HFFc6 (cell line): ENCODE data around the gene PGM3. TPM values are rescaled to one million over a fixed set of nuclear protein-coding genes. Genes with fewer than 3 reads are reported as not detected.

ENCODE experiments used
- DNase-seq: peaks from one replicate; pipeline ENCODE4 v3.0.0-alpha.2; 2018
- H3K27ac Mint-ChIP-seq: 2 replicates; pipeline ENCODE4 v1.8.0; 2020; ENCODE audit warnings: mild to moderate bottlenecking, mixed read lengths
- H3K27me3 Mint-ChIP-seq: 2 replicates; pipeline ENCODE4 v1.8.0; 2021; ENCODE audit warnings: mild to moderate bottlenecking, moderate library complexity, mixed read lengths; ENCODE audit not compliant: insufficient read depth
- H3K36me3 Mint-ChIP-seq: 2 replicates; pipeline ENCODE4 v1.8.0; 2021; ENCODE audit warnings: low read depth, mixed read lengths
- H3K4me1 Mint-ChIP-seq: 2 replicates; pipeline ENCODE4 v1.8.0; 2020; ENCODE audit warnings: low read depth, mixed read lengths
- H3K4me3 Mint-ChIP-seq: 2 replicates; pipeline ENCODE4 v1.8.0; 2020; ENCODE audit warnings: mild to moderate bottlenecking, moderate library complexity, mixed read lengths
- H3K9me3 Mint-ChIP-seq: 2 replicates; pipeline ENCODE4 v1.8.0; 2020; ENCODE audit warnings: mild to moderate bottlenecking, mixed read lengths
- CTCF ChIP-seq: fragments of 200-600 bp; sonication (generic); IDR thresholded peaks from 2 replicates; pipeline ENCODE4 v1.5.0; 2021; ENCODE audit warnings: antibody characterized with exemption, mild to moderate bottlenecking
- total RNA-seq, 6 experiments: library from RNA; stranded (reverse); fragmentation: NEBNext Ultra II Directional; extraction: Animal tissue kit (Norgen Biotek cat#: 25700); gene quantifications; 2 replicates in 1 of 6; 3 replicates in 5 of 6; pipeline ENCODE4 v1.2.3, GENCODE V29; 2021

The PGM3 gene
- total RNA-seq, 6 experiments from 2014 or later = 97.4 to 103 (median 98.6) TPM

- TF ChIP-seq CTCF = no peak
- H3K36me3 Mint-ChIP-seq = peaks cover 41% of the 10 kb centered on the region
- no peak overlapping the region; the same call in 1 of the 2 replicates for H3K27ac Mint-ChIP-seq
- H3K9me3 Mint-ChIP-seq = no peaks in the 10 kb centered on the region
- no peaks in the 10 kb centered on the region; the same call in 1 of the 2 replicates for H3K27me3 Mint-ChIP-seq
- DNase-seq = no peak
- peak overlapping the region; percentile 100; the same call in 1 of the 2 replicates for H3K4me3 Mint-ChIP-seq
- peaks cover 47% of the 10 kb centered on the region for H3K4me1 Mint-ChIP-seq
Measured at GRCh38 chr6:83190626-83191025, 2.4 kb downstream of the PGM3 start.

GRCh38 chr6:83188501-83188900, 4.6 kb downstream of the PGM3 start:
- DNase-seq = no peak
- Mint-ChIP-seq H3K4me3 (no peak overlapping the region), H3K9me3 (no peaks in the 10 kb centered on the region), H3K27me3 (no peaks in the 10 kb centered on the region; the same call in 1 of the 2 replicates), H3K36me3 (peaks cover 55% of the 10 kb centered on the region), H3K27ac (no peak overlapping the region), H3K4me1 (peaks cover 48% of the 10 kb centered on the region)
- TF ChIP-seq CTCF = no peak

- Mint-ChIP-seq H3K4me1 (peaks cover 55% of the 10 kb centered on the region), H3K27ac (peak overlapping the region; percentile 93), H3K27me3 (no peaks in the 10 kb centered on the region; the same call in 1 of the 2 replicates), H3K36me3 (peaks cover 52% of the 10 kb centered on the region), H3K4me3 (peak overlapping the region; percentile 25; the same call in 1 of the 2 replicates), H3K9me3 (no peaks in the 10 kb centered on the region)
- no peak for TF ChIP-seq CTCF
- DNase-seq = no peak
Measured at GRCh38 chr6:83185096-83185495, 8.0 kb downstream of the PGM3 start.

- Mint-ChIP-seq H3K4me3 (peak overlapping the region; percentile 74), H3K9me3 (no peaks in the 10 kb centered on the region), H3K27me3 (no peaks in the 10 kb centered on the region), H3K36me3 (peaks cover 42% of the 10 kb centered on the region), H3K4me1 (peaks cover 46% of the 10 kb centered on the region), H3K27ac (peak overlapping the region; percentile 93)
- DNase-seq = peak; percentile 96
- TF ChIP-seq CTCF = no peak
Measured at GRCh38 chr6:83183082-83183828, 9.8 kb downstream of the PGM3 start.

GRCh38 chr6:83182114-83182513, 11.0 kb downstream of the PGM3 start:
- no peak for DNase-seq
- Mint-ChIP-seq H3K27ac (peak overlapping the region; percentile 93), H3K4me1 (peaks cover 46% of the 10 kb centered on the region), H3K36me3 (peaks cover 46% of the 10 kb centered on the region), H3K4me3 (peak overlapping the region; percentile 43), H3K27me3 (peaks cover 1% of the 10 kb centered on the region; the same call in 1 of the 2 replicates), H3K9me3 (no peaks in the 10 kb centered on the region)
- TF ChIP-seq CTCF = no peak
